Measurements from ENCODE around the gene ZNF516. TPM values are rescaled to one million over a fixed set of nuclear protein-coding genes. Genes with fewer than 3 reads are reported as not detected.

Gene ZNF516
- total and polyA plus RNA-seq, 2 of the 13 experiments (the other 11 are each of a cell fraction or from before 2014, with no cell fraction given) = 16.6 to 18.7 TPM

- in situ Hi-C loops (cut with HindIII; ENCODE audit: extremely low pct_ligation_motif_present, low pct_unique_long_range_greater_than_20kb) = no loop called here
Observed at GRCh38 chr18:76362676-76363075, 132.4 kb downstream of the ZNF516 start.

GRCh38 chr18:76361219-76361618 is 133.8 kb downstream of the ZNF516 start:
- H3K4me2 ChIP-seq (ENCODE audit: low read depth, low read length) = no peak overlapping the region
- H3K9me3 ChIP-seq (ENCODE audit: low read length) = no peaks in the 10 kb centered on the region
- peaks cover 16% of the 10 kb centered on the region; the same call in 1 of the 2 replicates for H4K20me1 ChIP-seq (ENCODE audit: insufficient read depth, low read length)
- peaks cover 16 to 74% of the 10 kb centered on the region in 2 experiments for H3K36me3 ChIP-seq (replicated peaks in 1 of 2; ENCODE audit: control insufficient read depth in 1 of 2, insufficient read depth in 2 of 2, low read length in 2 of 2)
- H3K79me2 ChIP-seq (ENCODE audit: insufficient read depth, low read length) = no peaks in the 10 kb centered on the region
- no peak overlapping the region for H2AFZ ChIP-seq (ENCODE audit: low read length)
- no peak for FAIRE-seq
- WGBS (ENCODE audit: low lambda C conversion rate) = 97% methylated on average over 8 of the region's 8 CpGs
- CTCF ChIA-PET (ENCODE audit: low intra/inter-chr PET ratio, low total read pairs) = no interaction called here
- no peak for ATAC-seq
- no peaks in the 10 kb centered on the region for H3K27me3 ChIP-seq (ENCODE audit: control insufficient read depth in 1 of 2, insufficient read depth in 2 of 2, low read length in 2 of 2)
- in situ Hi-C loops (cut with HindIII; ENCODE audit: extremely low pct_ligation_motif_present, low pct_unique_long_range_greater_than_20kb) (no loop called here), intact Hi-C loops (cut with micrococcal nuclease; ENCODE audit: unreplicated experiment) (no loop called here)
- DNase-seq (ENCODE audit: low spot score) = no peak
- H3K27ac ChIP-seq (ENCODE audit: extremely low read length, insufficient read depth, low read length) = no peak overlapping the region
- POLR2A ChIA-PET = no interaction called here
- peaks cover 16% of the 10 kb centered on the region for H3K4me1 ChIP-seq (ENCODE audit: insufficient read depth, low read length)
- H3K9ac ChIP-seq (ENCODE audit: insufficient read depth, low read depth, low read length) = no peak overlapping the region
- no peak overlapping the region for H3K4me3 ChIP-seq (replicated peaks in 1 of 3; ENCODE audit: insufficient read depth in 1 of 3, low read depth in 2 of 3, low read length in 3 of 3)
- BruUV-seq (replicated peaks) = no TSS peak
- TF ChIP-seq ZNF317 (CRISPR knock-in tag; IDR thresholded peaks at IDR 0.05) = no peak
- no peak for TF ChIP-seq CBFB (CRISPR knock-in tag; IDR thresholded peaks at IDR 0.05)
- TF ChIP-seq THAP9 (CRISPR knock-in tag; IDR thresholded peaks at IDR 0.05; ENCODE audit: borderline replicate concordance) = no peak
- no peak for TF ChIP-seq IKZF5 (CRISPR knock-in tag; IDR thresholded peaks at IDR 0.05)
- TF ChIP-seq CC2D1A (CRISPR knock-in tag; IDR thresholded peaks at IDR 0.05) = no peak
- TF ChIP-seq RNF219 (CRISPR knock-in tag; IDR thresholded peaks at IDR 0.05) = no peak
- TF ChIP-seq KDM3A (CRISPR knock-in tag; IDR thresholded peaks at IDR 0.05; ENCODE audit: low read depth) = no peak
- TF ChIP-seq NFIC (IDR thresholded peaks at IDR 0.05; ENCODE audit: low read length) = no peak

More at GRCh38 chr18:76362676-76363075, 132.4 kb downstream of the ZNF516 start:
- no peak for TF ChIP-seq GMEB2 (CRISPR knock-in tag; IDR thresholded peaks at IDR 0.05; ENCODE audit: low read depth)
- 98% methylated on average over 7 of the region's 7 CpGs for WGBS (ENCODE audit: low lambda C conversion rate)
- CTCF ChIA-PET (ENCODE audit: low intra/inter-chr PET ratio, low total read pairs) = no interaction called here
- Histone ChIP-seq H3K9me3 (ENCODE audit: low read length) (no peaks in the 10 kb centered on the region), H3K9ac (ENCODE audit: insufficient read depth, low read depth, low read length) (no peak overlapping the region), H3K4me2 (ENCODE audit: low read depth, low read length) (no peak overlapping the region), H3K27ac (ENCODE audit: extremely low read length, insufficient read depth, low read length) (no peak overlapping the region), H4K20me1 (ENCODE audit: insufficient read depth, low read length) (peaks cover 16% of the 10 kb centered on the region; the same call in 1 of the 2 replicates), H2AFZ (ENCODE audit: low read length) (no peak overlapping the region), H3K4me1 (ENCODE audit: insufficient read depth, low read length) (peaks cover 16% of the 10 kb centered on the region), H3K79me2 (ENCODE audit: insufficient read depth, low read length) (no peaks in the 10 kb centered on the region), H3K36me3 (replicated peaks in 1 of 2; ENCODE audit: control insufficient read depth in 1 of 2, insufficient read depth in 2 of 2, low read length in 2 of 2) (peaks cover 14 to 60% of the 10 kb centered on the region in 2 experiments), H3K4me3 (replicated peaks in 1 of 3; ENCODE audit: insufficient read depth in 1 of 3, low read depth in 2 of 3, low read length in 3 of 3) (no peak overlapping the region), H3K27me3 (ENCODE audit: control insufficient read depth in 1 of 2, insufficient read depth in 2 of 2, low read length in 2 of 2) (no peaks in the 10 kb centered on the region)
- POLR2A ChIA-PET = no interaction called here
- FAIRE-seq (no peak), DNase-seq (ENCODE audit: low spot score) (no peak), ATAC-seq (no peak)
- no TSS peak for BruUV-seq (replicated peaks)
- intact Hi-C loops (cut with micrococcal nuclease; ENCODE audit: unreplicated experiment) = no loop called here
